H1 (cell line): ENCODE measurements around the gene CD300C. TPM values are rescaled to one million over a fixed set of nuclear protein-coding genes. Genes with fewer than 3 reads are reported as not detected.

ENCODE experiments used
- CTCF ChIA-PET: fragments of 300-600 bp; sonication (Branson Sonifier 250); formaldehyde crosslinking; loops from one replicate; lab custom pipeline; 2021; ENCODE audit not compliant: partially characterized antibody; lab: Charles Lee
- POLR2A ChIA-PET: fragments of 300-600 bp; sonication (Branson Sonifier 250); formaldehyde crosslinking; loops from one replicate; lab custom pipeline; 2021; ENCODE audit warnings: inconsistent platforms; ENCODE audit not compliant: partially characterized antibody; lab: Charles Lee
- DNase-seq, 2 experiments: peaks; one replicate each; pipeline versions ENCODE4 v3.0.0 to v3.0.0-alpha.2; 2010 to 2022; ENCODE audit warnings: low spot score in 2 of 2, low read depth in 1 of 2, mixed read lengths in 1 of 2
- FAIRE-seq: peaks from 2 replicates; lab custom pipeline; 2011; peaks lifted over from hg19 to GRCh38; lab: Jason Lieb, UNC
- H2AFZ ChIP-seq: 2 replicates; pipeline ENCODE4 v1.8.1; 2012; ENCODE audit warnings: low read length, inconsistent platforms
- H2AK5ac ChIP-seq: 2 replicates; pipeline ENCODE4 v1.6.1; 2013; ENCODE audit warnings: low read depth, low read length
- H2BK120ac ChIP-seq: replicated peaks from 2 replicates; pipeline ENCODE3; 2013; ENCODE audit warnings: low read depth, low read length, inconsistent platforms
- H2BK12ac ChIP-seq: 2 replicates; pipeline ENCODE4 v1.6.1; 2013; ENCODE audit warnings: low read depth, low read length
- H2BK15ac ChIP-seq: 2 replicates; pipeline ENCODE4 v1.6.1; 2013; ENCODE audit warnings: low read length
- H2BK20ac ChIP-seq: 2 replicates; pipeline ENCODE4 v1.6.1; 2013; ENCODE audit warnings: low read length
- H2BK5ac ChIP-seq: 2 replicates; pipeline ENCODE4 v1.6.1; 2013; ENCODE audit warnings: low read depth, low read length
- H3K14ac ChIP-seq: 2 replicates; pipeline ENCODE4 v1.6.1; 2013; ENCODE audit warnings: inconsistent platforms; ENCODE audit not compliant: insufficient read length
- H3K18ac ChIP-seq: 2 replicates; pipeline ENCODE4 v1.6.1; 2013; ENCODE audit warnings: low read length; ENCODE audit errors: extremely low read depth
- H3K23ac ChIP-seq: 2 replicates; pipeline ENCODE4 v1.6.1; 2013; ENCODE audit warnings: inconsistent platforms; ENCODE audit not compliant: insufficient read length
- H3K23me2 ChIP-seq: 2 replicates; pipeline ENCODE4 v1.6.1; 2013; ENCODE audit warnings: low read depth, low read length
- H3K27ac ChIP-seq: 2 replicates; pipeline ENCODE4 v1.6.1; 2011; ENCODE audit warnings: low read depth, low read length, inconsistent platforms
- H3K27me3 ChIP-seq, 4 experiments: replicated peaks in 1 of 4; 1 replicate in 1 of 4; 2 replicates in 3 of 4; pipeline versions ENCODE4 v1.6.1 to v1.8.1; 2011 to 2013; ENCODE audit warnings: low read length in 3 of 4, mild to moderate bottlenecking in 3 of 4, inconsistent platforms in 2 of 4, mixed read lengths in 2 of 4, moderate library complexity in 1 of 4; ENCODE audit not compliant: control insufficient read depth in 3 of 4, insufficient read depth in 3 of 4; ENCODE audit errors: extremely low read depth in 1 of 4
- H3K36me3 ChIP-seq, 4 experiments: 2 replicates each; pipeline versions ENCODE4 v1.6.1 to v1.8.1; 2011 to 2013; ENCODE audit warnings: mild to moderate bottlenecking in 4 of 4, low read length in 3 of 4, moderate library complexity in 2 of 4, control low read depth in 1 of 4, inconsistent platforms in 1 of 4; ENCODE audit not compliant: insufficient read depth in 4 of 4, control insufficient read depth in 2 of 4
- H3K4ac ChIP-seq: replicated peaks from 2 replicates; pipeline ENCODE3; 2013; ENCODE audit warnings: low read length, low read depth, mixed read lengths, inconsistent platforms; ENCODE audit not compliant: insufficient read length
- H3K4me1 ChIP-seq, 4 experiments: replicated peaks in 1 of 4; 1 replicate in 1 of 4; 2 replicates in 3 of 4; pipeline versions ENCODE4 v1.6.1 to v1.8.1; 2011 to 2013; ENCODE audit warnings: low read length in 3 of 4, inconsistent platforms in 2 of 4, mixed read lengths in 1 of 4; ENCODE audit not compliant: insufficient read depth in 4 of 4, control insufficient read depth in 3 of 4
- H3K4me2 ChIP-seq, 2 experiments: 2 replicates each; pipeline versions ENCODE4 v1.6.1 to v1.8.1; 2011 to 2013; ENCODE audit warnings: low read depth in 2 of 2, low read length in 2 of 2, control low read depth in 1 of 2, inconsistent platforms in 1 of 2, mild to moderate bottlenecking in 1 of 2; ENCODE audit not compliant: insufficient read depth in 1 of 2
- H3K4me3 ChIP-seq, 4 experiments: fragments of 200-600, 300-600 bp in 1 of 4; sonication (generic), shearing (Covaris generic), sonication (Bioruptor Twin) in 1 of 4; 2 replicates each; pipeline versions ENCODE4 v1.5.1 to v1.8.1; 2011 to 2016; ENCODE audit warnings: low read length in 4 of 4, low read depth in 3 of 4, control low read depth in 2 of 4, inconsistent platforms in 2 of 4, mild to moderate bottlenecking in 2 of 4, mixed read lengths in 1 of 4, moderate library complexity in 1 of 4; ENCODE audit not compliant: insufficient read depth in 2 of 4; ENCODE audit errors: extremely low read depth in 1 of 4
- H3K56ac ChIP-seq: replicated peaks from 2 replicates; pipeline ENCODE3; 2013; ENCODE audit warnings: low read depth, mild to moderate bottlenecking, mixed read lengths, low read length, inconsistent platforms; ENCODE audit not compliant: insufficient read length
- H3K79me1 ChIP-seq: 2 replicates; pipeline ENCODE4 v1.6.1; 2013; ENCODE audit warnings: low read depth, low read length, control low read depth
- H3K79me2 ChIP-seq, 2 experiments: 2 replicates each; pipeline versions ENCODE4 v1.6.1 to v1.8.1; 2012 to 2013; ENCODE audit warnings: low read length in 2 of 2, mild to moderate bottlenecking in 2 of 2, inconsistent platforms in 1 of 2; ENCODE audit not compliant: insufficient read depth in 2 of 2, control insufficient read depth in 1 of 2
- H3K9ac ChIP-seq, 4 experiments: replicated peaks in 1 of 4; 1 replicate in 1 of 4; 2 replicates in 3 of 4; pipeline versions ENCODE4 v1.6.1 to v1.8.1; 2011 to 2013; ENCODE audit warnings: low read depth in 3 of 4, low read length in 3 of 4, control low read depth in 2 of 4, mild to moderate bottlenecking in 2 of 4, moderate library complexity in 2 of 4, inconsistent platforms in 1 of 4; ENCODE audit errors: extremely low read depth in 1 of 4
- H3K9me3 ChIP-seq, 2 experiments: 2 replicates each; pipeline versions ENCODE4 v1.6.1 to v1.8.1; 2012 to 2013; ENCODE audit warnings: mild to moderate bottlenecking in 2 of 2, moderate library complexity in 2 of 2, control low read depth in 1 of 2, inconsistent platforms in 1 of 2, low read depth in 1 of 2, low read length in 1 of 2, mixed read lengths in 1 of 2; ENCODE audit not compliant: insufficient read depth in 2 of 2
- H4K20me1 ChIP-seq, 2 experiments: replicated peaks in 1 of 2; 2 replicates each; pipeline versions ENCODE3 to v1.8.1; 2011 to 2013; ENCODE audit warnings: inconsistent platforms in 2 of 2, low read length in 2 of 2, mild to moderate bottlenecking in 1 of 2; ENCODE audit not compliant: insufficient read depth in 2 of 2, control insufficient read depth in 1 of 2
- H4K5ac ChIP-seq: 2 replicates; pipeline ENCODE4 v1.6.1; 2013; ENCODE audit warnings: low read length, low read depth, mixed read lengths, inconsistent platforms; ENCODE audit not compliant: insufficient read length
- H4K8ac ChIP-seq: 2 replicates; pipeline ENCODE4 v1.8.0; 2013; ENCODE audit warnings: mild to moderate bottlenecking, moderate library complexity, low read length, inconsistent platforms; ENCODE audit not compliant: insufficient read depth; ENCODE audit errors: extremely low read depth
- H4K91ac ChIP-seq: replicated peaks from 2 replicates; pipeline ENCODE3; 2013; ENCODE audit warnings: low read length, mixed read lengths, inconsistent platforms; ENCODE audit not compliant: insufficient read length
- CBX8 ChIP-seq: fragments of 300-800, 300-1000 bp; sonication (generic); IDR thresholded peaks from 2 replicates; pipeline ENCODE4 v1.7.1; 2016; ENCODE audit warnings: low read depth, low read length, borderline replicate concordance
- CHD2 ChIP-seq: IDR thresholded peaks from 2 replicates; pipeline ENCODE4 v1.6.1; 2012; ENCODE audit warnings: low read length, improper control_type of control experiment
- CREB1 ChIP-seq: IDR thresholded peaks from 2 replicates; pipeline ENCODE4 v1.6.1; 2012; ENCODE audit warnings: inconsistent platforms
- NANOG ChIP-seq: IDR thresholded peaks from 2 replicates; pipeline ENCODE4 v1.6.1; 2011; ENCODE audit warnings: low read length, low read depth, mild to moderate bottlenecking, inconsistent platforms; ENCODE audit not compliant: insufficient read depth, poor library complexity, severe bottlenecking
- NRF1 ChIP-seq: IDR thresholded peaks from 2 replicates; pipeline ENCODE4 v1.6.1; 2011; ENCODE audit warnings: mild to moderate bottlenecking, low read depth, low read length, improper control_type of control experiment
- SIRT6 ChIP-seq: IDR thresholded peaks from one replicate; pipeline ENCODE4 v1.7.1; 2012; ENCODE audit warnings: low read length, inconsistent platforms
- WGBS, 2 experiments: shearing (Covaris generic) in 1 of 2; methylation state at CpG; one replicate each; pipeline versions ENCODE4 v1.1.6 to v1.1.7; 2013 to 2015; ENCODE audit warnings: low lambda C conversion rate in 2 of 2, mixed read lengths in 2 of 2, inconsistent platforms in 1 of 2, low coverage in 1 of 2, missing lambda C conversion rate in 1 of 2; ENCODE audit not compliant: insufficient replicate concordance in 2 of 2, insufficient coverage in 1 of 2, insufficient read length in 1 of 2; ENCODE audit errors: extremely low coverage in 1 of 2, missing lambda C conversion rate in 1 of 2; 5-methylcytosine and 5-hydroxymethylcytosine counted together
- polyA plus RNA-seq, 7 experiments: library from polyadenylated mRNA; depleted of rRNA in 3 of 7; stranded (reverse) in 5 of 7; unstranded in 2 of 7; fragments of >200 nt in 5 of 7; fragments of 200-250 nt in 2 of 7; gene quantifications; 1 replicate in 5 of 7; 2 replicates in 1 of 7; 4 replicates in 1 of 7; pipeline versions ENCODE4 v1.2.1 to v1.2.3, GENCODE V29; 2011 to 2013; ENCODE audit warnings: missing spikeins in 2 of 7, mixed read lengths in 2 of 7
- total RNA-seq: library from RNA; stranded (reverse); fragmentation: NEBNext Ultra II Directional; extraction: Animal tissue kit (Norgen Biotek cat#: 25700); gene quantifications from 2 replicates; pipeline ENCODE4 v1.2.1, GENCODE V29; 2021

The CD300C gene
- total and polyA plus RNA-seq, 2 of the 8 experiments (the other 6 are each of a cell fraction or from before 2014, with no cell fraction given), result not detected

DNA sequence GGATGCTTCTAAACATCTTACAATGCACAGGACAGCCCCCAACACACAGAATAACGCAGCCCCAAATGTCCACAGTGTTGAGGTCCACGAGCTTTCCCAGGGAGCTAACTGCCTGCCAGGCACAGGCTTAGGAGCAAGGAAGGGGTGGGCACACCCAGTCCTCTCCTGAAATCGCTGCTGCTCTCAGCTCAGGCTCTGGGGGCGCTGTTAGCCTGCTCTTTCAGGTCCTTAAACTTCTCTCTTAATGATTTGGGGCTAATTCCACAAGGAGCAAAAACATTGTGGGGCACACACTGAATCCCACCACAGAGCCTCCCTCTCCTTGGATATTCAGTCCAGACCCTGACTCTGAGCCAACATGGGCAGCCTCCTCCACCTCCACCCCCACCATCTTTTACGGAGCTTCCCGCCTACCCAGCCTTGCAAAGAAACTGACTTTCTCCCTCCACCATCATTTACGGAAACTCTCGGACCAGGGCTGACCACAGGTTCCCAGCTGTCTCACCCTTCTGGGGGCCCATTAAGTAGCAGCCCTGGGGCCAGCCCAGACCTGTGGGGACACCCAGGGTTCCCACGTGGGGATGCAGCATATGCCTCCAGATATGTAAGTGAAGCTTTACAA, 20.3 kb upstream of the CD300C start:
- Histone ChIP-seq H4K20me1 (peaks cover 0 to 13% of the 10 kb centered on the region in 2 experiments), H4K5ac (no peak overlapping the region), H3K4me2 (peak overlapping the region in 1 of 2 experiments; percentile 45; a peak in 2 of 4 replicates), H3K27ac (no peak overlapping the region), H2AFZ (peak overlapping the region; percentile 83; the same call in 1 of the 2 replicates), H3K79me1 (peaks cover 7% of the 10 kb centered on the region), H2BK5ac (no peak overlapping the region), H2AK5ac (no peak overlapping the region), H3K4ac (no peak overlapping the region), H3K23ac (no peak overlapping the region), H2BK12ac (no peak overlapping the region), H3K79me2 (no peaks in the 10 kb centered on the region; a peak in 1 of 4 replicates), H3K9me3 (no peaks in the 10 kb centered on the region), H2BK20ac (0 out of 2 replicates have a peak overlapping the region, but pooled peaks have one; percentile 43), H3K4me3 (no peak overlapping the region), H3K23me2 (peaks cover 16% of the 10 kb centered on the region), H3K9ac (no peak overlapping the region), H2BK120ac (no peak overlapping the region), H3K56ac (no peak overlapping the region), H3K4me1 (peaks cover 0 to 3% (median 2%) of the 10 kb centered on the region in 4 experiments; a peak in 3 of 7 replicates), H2BK15ac (no peak overlapping the region), H3K18ac (no peak overlapping the region), H3K14ac (no peak overlapping the region), H4K8ac (no peak overlapping the region), H3K27me3 (peaks cover 0 to 2% (median 0%) of the 10 kb centered on the region in 4 experiments; a peak in 2 of 7 replicates), H3K36me3 (no peaks in the 10 kb centered on the region), H4K91ac (no peak overlapping the region)
- WGBS, 2 experiments, result 45% methylated on average over 9 of the region's 9 CpGs; no CpG with 5 or more reads in 1 of the 2 experiments
- FAIRE-seq (peak; percentile 92), DNase-seq (peak; percentile 31 to 85)
- POLR2A ChIA-PET, result no interaction called here
- CTCF ChIA-PET, result interaction anchor here (0.6 to 4.2 kb wide), 56 partner anchors 8 to 359 kb away, joined by 3 to 33 read pairs (median 4); partner anchors contain the start of genes BTBD17, CD300LD and RAB37
- TF ChIP-seq CREB1 (no peak), NRF1 (no peak), NANOG (no peak), SIRT6 (no peak), CHD2 (no peak), CBX8 (no peak)
